GM19099 (cell line): Measurements from ENCODE around the gene PRKACA.

Experiments used
- POLR2A ChIP-seq: IDR thresholded peaks from 3 replicates; pipeline ENCODE4 v1.6.1; 2011; ENCODE audit warnings: low read depth; ENCODE audit not compliant: insufficient read length; ENCODE audit errors: extremely low read depth

PRKACA gene

GRCh38 chr19:14096272-14096992 lies 21.1 kb downstream of the PRKACA start:
- no peak for TF ChIP-seq POLR2A

- TF ChIP-seq POLR2A = no peak
Observed at GRCh38 chr19:14094854-14095253, 22.7 kb downstream of the PRKACA start.

GRCh38 chr19:14093117-14093823 lies 24.3 kb downstream of the PRKACA start:
- TF ChIP-seq POLR2A = no peak

GRCh38 chr19:14091813-14092462 lies 25.6 kb downstream of the PRKACA start:
- no peak for TF ChIP-seq POLR2A

GRCh38 chr19:14091081-14091812 lies 26.3 kb downstream of the PRKACA start:
- peak; percentile 75 for TF ChIP-seq POLR2A

- TF ChIP-seq POLR2A = no peak
Observed at GRCh38 chr19:14090509-14091080, 27.0 kb downstream of the PRKACA start, which contains the start of gene SAMD1. SAMD1 (minus strand) TSS chr19:14090751.

- TF ChIP-seq POLR2A = no peak
Observed at GRCh38 chr19:14089662-14090508, 27.7 kb downstream of the PRKACA start.

- TF ChIP-seq POLR2A = no peak
Observed at GRCh38 chr19:14089412-14089661, 28.2 kb downstream of the PRKACA start.

- no peak for TF ChIP-seq POLR2A
Observed at GRCh38 chr19:14088634-14089411, 28.7 kb downstream of the PRKACA start.

- TF ChIP-seq POLR2A = no peak
Observed at GRCh38 chr19:14086098-14086497, 31.5 kb downstream of the PRKACA start.

GRCh38 chr19:14085309-14085995 lies 32.1 kb downstream of the PRKACA start, which contains the start of gene C19orf67:
C19orf67 (minus strand) TSS chr19:14085783; CDS start chr19:14085627, 156 bp downstream.
- no peak for TF ChIP-seq POLR2A

- no peak for TF ChIP-seq POLR2A
Observed at GRCh38 chr19:14082675-14082960, 34.9 kb downstream of the PRKACA start.
